Measurements from ENCODE around the gene LLGL2.
A peak's percentile ranks its signal among the peaks of the same experiment; 100 is the strongest.
"Not testable (repeated sequence)": the region's sequence is repeated elsewhere in the genome, so short reads cannot be mapped to it uniquely, and the experiment has no call there.

Gene LLGL2

DNA sequence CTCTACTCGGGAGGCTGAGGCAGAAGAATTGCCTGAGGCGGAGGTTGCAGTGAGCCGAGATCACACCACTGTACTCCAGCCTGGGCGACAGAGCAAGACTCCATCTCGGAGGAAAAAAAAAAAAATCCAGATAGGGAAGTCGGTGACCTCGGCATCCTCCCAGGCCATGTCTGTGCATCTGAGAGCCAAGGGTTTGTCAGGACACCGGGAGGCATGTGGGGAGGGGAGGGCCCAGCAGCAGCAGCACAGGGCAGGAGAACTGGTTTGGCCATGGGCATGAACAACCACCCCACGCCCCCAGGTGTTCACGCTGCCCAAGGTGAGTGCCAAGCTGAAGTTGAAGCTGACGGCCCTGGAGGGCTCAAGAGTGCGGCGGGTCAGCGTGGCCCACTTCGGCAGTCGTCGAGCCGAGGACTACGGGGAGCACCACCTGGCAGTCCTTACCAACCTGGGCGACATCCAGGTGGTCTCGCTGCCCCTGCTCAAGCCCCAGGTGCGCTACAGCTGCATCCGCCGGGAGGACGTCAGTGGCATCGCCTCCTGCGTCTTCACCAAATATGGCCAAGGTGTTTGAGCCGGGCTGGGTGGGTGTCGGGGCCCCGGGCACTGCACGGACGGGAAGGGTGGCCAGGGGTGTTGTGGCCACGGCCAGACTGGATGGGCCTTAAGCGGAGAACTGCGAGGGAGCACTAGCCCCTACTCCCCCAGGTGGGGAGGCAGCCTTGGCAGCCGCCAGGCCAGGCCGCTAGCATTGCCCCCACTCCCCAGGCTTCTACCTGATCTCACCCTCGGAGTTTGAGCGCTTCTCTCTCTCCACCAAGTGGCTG lies 47.4 kb downstream of the LLGL2 start:
- DNase-seq, result no peak

DNA sequence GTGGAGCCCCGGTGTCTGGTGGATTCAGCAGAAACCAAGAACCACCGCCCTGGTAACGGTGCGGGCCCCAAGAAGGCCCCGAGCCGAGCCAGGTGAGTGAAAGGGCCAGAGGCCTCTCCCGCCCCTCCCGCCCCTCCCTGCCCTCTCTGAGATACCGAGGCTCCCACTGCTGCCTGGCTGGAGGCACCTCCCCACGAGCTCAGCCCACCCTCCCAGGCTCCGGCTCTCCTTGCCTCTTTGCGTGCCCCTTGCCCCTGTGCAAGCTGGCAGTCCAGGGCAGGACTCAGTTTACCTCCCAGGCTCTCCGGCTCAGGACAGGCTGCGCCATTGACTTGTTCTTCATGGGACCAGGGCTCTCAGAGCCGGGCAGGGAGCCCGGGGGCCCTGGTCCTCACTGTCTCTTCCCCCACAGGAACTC lies 48.1 kb downstream of the LLGL2 start:
- no peak for DNase-seq

DNA sequence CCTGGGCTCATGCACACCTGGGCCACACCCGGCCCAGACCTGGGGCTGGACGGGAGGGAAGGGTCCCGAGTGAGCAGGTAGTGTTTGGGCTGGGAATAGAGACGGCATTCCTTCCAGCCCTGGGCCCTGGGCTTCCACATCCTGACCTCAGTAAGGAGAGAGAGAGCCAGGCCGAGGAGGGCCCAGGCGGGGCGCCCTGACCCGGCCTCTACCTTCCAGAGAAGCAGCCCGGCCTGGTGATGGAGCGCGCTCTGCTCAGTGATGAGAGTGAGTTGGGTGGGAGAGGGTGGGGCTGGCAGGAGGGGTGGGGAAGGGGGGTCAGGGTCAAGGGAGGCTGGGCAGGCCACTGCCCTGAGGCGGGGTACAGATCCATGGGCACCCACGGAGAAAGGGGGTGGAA lies 48.5 kb downstream of the LLGL2 start:
- DNase-seq, result no peak

GRCh38 chr17:75574404-75575036 lies 49.0 kb downstream of the LLGL2 start:
- DNase-seq, result no peak

GRCh38 chr17:75575197-75575596 lies 49.7 kb downstream of the LLGL2 start:
- DNase-seq, result no peak

- no peak for DNase-seq
Measured at GRCh38 chr17:75575728-75576127, 50.2 kb downstream of the LLGL2 start.

DNA sequence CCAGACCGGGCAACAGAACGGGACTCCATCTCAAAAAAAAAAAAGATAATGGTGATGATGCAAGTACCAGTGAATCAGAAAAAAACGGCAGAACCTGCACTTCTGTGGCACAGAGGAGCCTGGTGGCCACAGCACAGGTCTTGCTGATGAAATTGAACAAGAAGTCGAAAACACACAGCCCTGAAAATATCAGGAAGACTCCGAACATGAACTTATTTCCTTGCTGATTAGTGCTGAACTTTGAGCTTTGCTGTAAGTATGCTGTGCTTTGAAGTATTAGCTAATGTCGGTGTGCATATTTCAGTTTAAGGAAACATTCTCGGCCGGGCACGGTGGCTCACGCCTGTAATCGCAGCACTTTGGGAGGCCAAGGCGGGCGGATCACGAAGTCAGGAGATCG lies 51.2 kb downstream of the LLGL2 start:
- no peak for DNase-seq

GRCh38 chr17:75581121-75581725 lies 55.7 kb downstream of the LLGL2 start:
- DNase-seq, result not testable (repeated sequence)

DNA sequence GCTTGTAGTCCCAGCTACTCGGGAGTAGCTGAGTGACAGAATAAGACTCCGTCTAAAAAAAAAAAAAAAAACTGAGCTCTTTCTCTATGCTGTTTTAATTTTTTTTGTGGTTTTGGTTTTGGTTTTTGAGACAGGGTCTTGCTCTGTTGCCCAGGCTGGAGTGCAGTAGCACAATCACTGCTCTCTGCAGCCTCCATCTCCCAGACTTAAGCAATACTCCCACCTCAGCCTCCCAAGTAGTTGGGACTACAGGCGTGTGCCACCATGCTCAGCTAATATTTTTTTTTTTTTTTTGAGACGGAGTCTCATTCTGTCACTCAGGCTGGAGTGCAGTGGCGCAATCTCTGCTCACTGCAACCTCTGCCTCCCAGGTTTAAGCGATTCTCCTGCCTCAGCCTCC lies 57.7 kb downstream of the LLGL2 start:
- not testable (repeated sequence) for DNase-seq

- no peak for DNase-seq
Measured at GRCh38 chr17:75584849-75585175, 59.3 kb downstream of the LLGL2 start.

- DNase-seq, result no peak
Measured at GRCh38 chr17:75587675-75588595, 62.4 kb downstream of the LLGL2 start, which contains the start of gene MYO15B. MYO15B (plus strand) TSS chr17:75587800; CDS start chr17:75588058, 258 bp downstream.

GRCh38 chr17:75588596-75589011 lies 63.1 kb downstream of the LLGL2 start:
- no peak for DNase-seq

DNA sequence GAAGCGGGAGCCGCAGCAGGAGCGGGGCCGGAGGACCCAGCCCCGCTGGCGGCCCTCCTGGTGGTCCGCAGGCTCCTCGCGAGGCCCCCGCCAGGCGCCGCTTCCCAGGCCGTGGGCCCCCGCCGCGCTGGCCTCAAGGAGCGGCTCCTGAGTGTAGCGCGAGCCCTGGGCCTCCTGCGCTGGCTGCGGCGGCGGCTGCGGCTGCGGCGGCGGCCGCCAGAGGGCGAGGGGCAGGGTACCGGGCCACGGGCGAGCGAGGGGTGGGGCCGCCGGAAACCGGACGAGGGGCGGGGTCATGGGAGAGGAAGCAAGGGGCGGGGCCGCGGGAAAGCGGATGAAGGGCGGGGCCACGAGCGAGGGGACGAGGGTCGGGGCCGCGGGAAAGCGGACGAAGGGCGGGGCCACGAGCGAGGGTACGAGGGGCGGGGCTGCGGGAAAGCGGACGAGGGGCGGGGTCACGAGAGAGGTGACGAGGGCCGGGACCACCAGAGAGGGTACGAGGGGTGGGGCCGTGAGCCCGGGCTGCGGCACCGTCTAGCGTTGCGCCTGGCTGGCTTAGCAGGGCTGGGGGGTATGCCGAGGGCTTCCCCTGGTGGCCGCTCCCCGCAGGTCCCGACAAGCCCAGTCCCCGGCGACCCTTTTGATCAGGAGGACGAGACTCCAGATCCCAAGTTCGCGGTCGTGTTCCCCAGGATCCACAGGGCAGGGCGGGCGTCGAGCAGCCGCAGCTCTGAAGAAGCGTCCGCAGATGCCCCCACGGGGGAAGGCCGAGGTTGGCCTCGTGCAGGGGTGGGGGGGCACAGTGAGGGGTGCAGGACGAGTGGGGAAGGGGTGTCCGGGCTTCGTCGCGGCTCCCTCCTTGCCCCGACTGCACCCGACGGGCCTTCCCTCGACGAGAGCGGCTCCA lies 63.8 kb downstream of the LLGL2 start:
- DNase-seq, result peak; percentile 45

- DNase-seq, result no peak
Measured at GRCh38 chr17:75589919-75590303, 64.4 kb downstream of the LLGL2 start.

DNA sequence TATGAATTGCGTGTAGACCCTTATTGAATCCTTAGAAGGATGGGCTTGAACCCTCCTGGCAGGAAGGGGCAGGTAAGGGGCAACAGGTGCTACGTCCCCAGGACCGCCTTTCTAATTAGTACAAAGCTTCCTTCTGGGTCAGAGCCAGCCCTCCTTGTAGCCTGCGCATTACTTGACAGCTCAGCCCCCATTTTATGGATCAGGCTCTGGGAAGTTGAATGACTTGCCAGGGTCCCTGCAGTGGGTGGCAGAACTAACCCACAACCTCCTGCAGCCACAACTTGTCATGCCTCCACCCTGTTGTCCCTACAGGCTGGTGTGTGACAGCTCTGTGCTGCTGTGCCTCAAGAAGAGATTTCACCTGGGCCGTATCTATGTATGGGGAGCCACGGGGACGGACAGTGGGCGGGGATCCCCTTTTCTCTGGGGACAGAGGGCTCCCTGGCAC lies 64.8 kb downstream of the LLGL2 start:
- no peak for DNase-seq

DNA sequence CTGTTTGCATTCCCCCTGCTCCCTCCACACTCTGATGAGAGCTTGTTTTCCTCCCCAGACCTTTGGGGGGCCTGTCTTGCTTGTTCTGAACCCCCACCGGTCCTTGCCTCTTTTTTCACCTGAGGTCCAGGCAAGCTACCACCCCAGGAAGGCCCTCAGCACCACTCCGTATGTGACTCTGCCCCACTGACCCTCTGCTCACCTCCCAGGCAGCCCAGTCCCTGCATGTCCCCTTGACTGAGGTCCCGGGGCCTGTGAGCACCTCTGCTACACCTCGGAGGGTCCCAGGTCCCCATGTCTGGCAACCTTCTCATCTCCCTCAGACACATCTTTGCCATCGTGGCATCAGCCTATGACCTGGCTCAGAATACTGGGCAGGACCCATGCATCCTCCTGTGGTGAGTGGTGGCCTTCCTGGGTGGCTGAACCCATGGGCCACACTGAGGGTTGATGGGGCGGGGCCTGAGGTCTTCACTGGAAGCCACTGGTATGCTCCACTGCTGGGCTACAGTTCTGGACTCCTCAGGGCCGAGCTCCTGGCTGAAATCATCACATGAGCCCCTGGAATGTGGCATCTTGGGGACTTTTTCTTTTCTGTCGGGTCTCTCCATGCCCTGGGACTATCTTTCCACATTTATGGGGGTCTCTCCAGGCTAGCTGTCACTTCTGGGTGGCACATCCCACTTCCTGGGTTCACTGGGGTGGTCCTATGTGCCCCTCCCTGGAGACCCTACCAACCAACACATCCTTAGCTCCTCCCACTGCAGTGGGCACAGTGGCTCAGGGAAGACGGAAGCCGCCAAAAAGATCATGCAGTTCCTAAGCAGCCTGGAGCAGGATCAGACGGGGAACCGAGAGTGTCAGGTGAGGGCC lies 65.6 kb downstream of the LLGL2 start:
- DNase-seq, result no peak

- no peak for DNase-seq
Measured at GRCh38 chr17:75591722-75592302, 66.3 kb downstream of the LLGL2 start.

- no peak for DNase-seq
Measured at GRCh38 chr17:75592348-75593020, 67.0 kb downstream of the LLGL2 start.

- DNase-seq, result not testable (repeated sequence)
Measured at GRCh38 chr17:75593430-75593829, 67.9 kb downstream of the LLGL2 start.
